Measurements from ENCODE around the gene KCTD16.

- TF ChIP-seq EP300 (IDR thresholded peaks at IDR 0.05; ENCODE audit: borderline replicate concordance in 1 of 2, low read depth in 1 of 2, low read length in 1 of 2) (no peak), USF2 (IDR thresholded peaks at IDR 0.05; ENCODE audit: borderline replicate concordance, low read depth, low read length) (no peak), CTCF (IDR thresholded peaks at IDR 0.05) (no peak)
These were observed 198.3 kb downstream of the KCTD16 start for GRCh38 chr5:144369006-144369405.

Data from SK-N-SH (cell line).